Measurements from ENCODE around the gene IL1B. TPM values are rescaled to one million over a fixed set of nuclear protein-coding genes. Genes with fewer than 3 reads are reported as not detected.

IL1B gene
- total RNA-seq, 2 donors from 2014 or later, result not detected

- no peaks in the 10 kb centered on the region for H3K27me3 ChIP-seq (replicated peaks; ENCODE audit: insufficient read depth)
- no peaks in the 10 kb centered on the region for H3K36me3 ChIP-seq
- no peaks in the 10 kb centered on the region for H3K9me3 ChIP-seq
- H3K4me1 ChIP-seq (replicated peaks), result no peaks in the 10 kb centered on the region
- 98% methylated on average over 10 of the region's 10 CpGs for WGBS
- no peak for DNase-seq (ENCODE audit: low spot score)
- H3K27ac ChIP-seq, result no peak overlapping the region
- TF ChIP-seq POLR2A (IDR thresholded peaks at IDR 0.05), result no peak
- TF ChIP-seq POLR2AphosphoS5 (IDR thresholded peaks at IDR 0.05), result no peak
- TF ChIP-seq, protein P1, sequence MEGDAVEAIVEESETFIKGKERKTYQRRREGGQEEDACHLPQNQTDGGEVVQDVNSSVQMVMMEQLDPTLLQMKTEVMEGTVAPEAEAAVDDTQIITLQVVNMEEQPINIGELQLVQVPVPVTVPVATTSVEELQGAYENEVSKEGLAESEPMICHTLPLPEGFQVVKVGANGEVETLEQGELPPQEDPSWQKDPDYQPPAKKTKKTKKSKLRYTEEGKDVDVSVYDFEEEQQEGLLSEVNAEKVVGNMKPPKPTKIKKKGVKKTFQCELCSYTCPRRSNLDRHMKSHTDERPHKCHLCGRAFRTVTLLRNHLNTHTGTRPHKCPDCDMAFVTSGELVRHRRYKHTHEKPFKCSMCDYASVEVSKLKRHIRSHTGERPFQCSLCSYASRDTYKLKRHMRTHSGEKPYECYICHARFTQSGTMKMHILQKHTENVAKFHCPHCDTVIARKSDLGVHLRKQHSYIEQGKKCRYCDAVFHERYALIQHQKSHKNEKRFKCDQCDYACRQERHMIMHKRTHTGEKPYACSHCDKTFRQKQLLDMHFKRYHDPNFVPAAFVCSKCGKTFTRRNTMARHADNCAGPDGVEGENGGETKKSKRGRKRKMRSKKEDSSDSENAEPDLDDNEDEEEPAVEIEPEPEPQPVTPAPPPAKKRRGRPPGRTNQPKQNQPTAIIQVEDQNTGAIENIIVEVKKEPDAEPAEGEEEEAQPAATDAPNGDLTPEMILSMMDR (IDR thresholded peaks at IDR 0.05), result no peak
- no peak overlapping the region for H3K4me3 ChIP-seq
- intact Hi-C loops (cut with DNase I), result no loop called here
These were observed 6.5 kb downstream of the IL1B start for GRCh38 chr2:112829961-112830681.

DNA sequence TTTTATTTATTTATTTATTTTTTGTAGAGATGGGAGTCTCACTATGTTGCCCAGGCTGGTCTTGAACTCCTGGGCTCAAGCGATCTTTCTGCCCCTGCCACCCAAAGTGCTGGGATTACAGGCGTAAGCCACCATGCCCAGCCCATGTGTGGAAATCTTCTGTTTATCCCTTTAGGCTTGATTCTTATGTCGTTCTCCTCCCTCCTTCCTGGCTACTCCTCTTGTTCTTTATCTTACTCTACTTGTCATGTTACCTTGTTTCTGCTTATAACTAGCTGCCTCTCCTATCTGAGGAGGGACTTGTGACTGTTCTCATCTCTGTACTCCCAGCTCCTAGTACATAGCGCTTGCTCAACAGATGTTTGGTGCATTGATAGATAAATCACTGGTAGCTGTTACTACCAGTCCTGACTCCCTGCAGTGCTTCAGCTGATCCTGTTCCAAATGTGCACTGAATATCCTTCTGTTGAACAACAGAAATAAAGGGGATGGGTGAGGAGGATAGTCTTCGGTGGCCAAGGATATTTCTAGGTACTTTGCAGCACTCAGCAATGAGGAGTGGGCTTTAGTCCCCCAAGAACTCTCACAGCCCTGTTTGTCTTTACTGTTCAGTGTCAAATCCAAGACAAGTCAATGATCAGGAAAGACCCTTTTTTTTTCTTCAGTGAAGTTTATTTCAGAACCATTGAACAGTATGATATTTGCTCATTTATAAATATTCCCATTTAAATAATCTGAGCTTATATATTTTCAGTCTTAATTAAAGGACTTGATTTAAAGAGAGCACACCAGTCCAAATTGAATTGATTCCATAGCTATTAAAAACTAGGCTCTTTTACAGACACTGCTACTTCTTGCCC is 7.2 kb downstream of the IL1B start:
- Histone ChIP-seq H3K4me3 (no peak overlapping the region), H3K27me3 (replicated peaks; ENCODE audit: insufficient read depth) (no peaks in the 10 kb centered on the region), H3K9me3 (no peaks in the 10 kb centered on the region), H3K27ac (no peak overlapping the region), H3K4me1 (replicated peaks) (no peaks in the 10 kb centered on the region), H3K36me3 (no peaks in the 10 kb centered on the region)
- intact Hi-C loops (cut with DNase I), result no loop called here
- WGBS, result 84% methylated on average over 5 of the region's 5 CpGs
- TF ChIP-seq, protein P1 (IDR thresholded peaks at IDR 0.05), result no peak
- no peak for TF ChIP-seq POLR2A (IDR thresholded peaks at IDR 0.05)
- TF ChIP-seq POLR2AphosphoS5 (IDR thresholded peaks at IDR 0.05), result no peak
- DNase-seq (ENCODE audit: low spot score), result no peak

GRCh38 chr2:112828251-112828691 is 8.3 kb downstream of the IL1B start:
- WGBS, result 87% methylated on average over 3 of the region's 3 CpGs
- no peaks in the 10 kb centered on the region for H3K4me1 ChIP-seq (replicated peaks)
- H3K27ac ChIP-seq, result no peak overlapping the region
- H3K4me3 ChIP-seq, result no peak overlapping the region
- no peak for DNase-seq (ENCODE audit: low spot score)
- no peaks in the 10 kb centered on the region for H3K36me3 ChIP-seq
- TF ChIP-seq POLR2AphosphoS5 (IDR thresholded peaks at IDR 0.05) (no peak), POLR2A (IDR thresholded peaks at IDR 0.05) (no peak)
- TF ChIP-seq, protein P1 (IDR thresholded peaks at IDR 0.05), result no peak
- intact Hi-C loops (cut with DNase I), result no loop called here
- no peaks in the 10 kb centered on the region for H3K9me3 ChIP-seq
- no peaks in the 10 kb centered on the region for H3K27me3 ChIP-seq (replicated peaks; ENCODE audit: insufficient read depth)

- TF ChIP-seq, protein P1 (IDR thresholded peaks at IDR 0.05), result no peak
- TF ChIP-seq POLR2A (IDR thresholded peaks at IDR 0.05) (no peak), POLR2AphosphoS5 (IDR thresholded peaks at IDR 0.05) (no peak)
- no peaks in the 10 kb centered on the region for H3K9me3 ChIP-seq
- no peak overlapping the region for H3K4me3 ChIP-seq
- 89% methylated on average over 6 of the region's 6 CpGs for WGBS
- no peaks in the 10 kb centered on the region for H3K4me1 ChIP-seq (replicated peaks)
- no peak for DNase-seq (ENCODE audit: low spot score)
- intact Hi-C loops (cut with DNase I), result no loop called here
- no peak overlapping the region for H3K27ac ChIP-seq
- H3K27me3 ChIP-seq (replicated peaks; ENCODE audit: insufficient read depth), result no peaks in the 10 kb centered on the region
- no peaks in the 10 kb centered on the region for H3K36me3 ChIP-seq
These were observed 8.9 kb downstream of the IL1B start for GRCh38 chr2:112827604-112828185.
